WTC11 (cell line): ENCODE measurements around the gene CARHSP1. TPM values are rescaled to one million over a fixed set of nuclear protein-coding genes. Genes with fewer than 3 reads are reported as not detected.
"Not testable (repeated sequence)": the region's sequence is repeated elsewhere in the genome, so short reads cannot be mapped to it uniquely, and the experiment has no call there.

Experiments
- ATAC-seq: fragments of 200-7000 bp; cut with Tn5 transposase; 2 replicates; pipeline ENCODE4 v1.10.0; 2021; ENCODE audit warnings: mild to moderate bottlenecking, moderate library complexity
- CTCF ChIA-PET: fragments of 300-600 bp; sonication (Branson Sonifier 250); formaldehyde crosslinking; loops from one replicate; lab custom pipeline; 2021; ENCODE audit warnings: antibody characterized with exemption; lab: Charles Lee
- POLR2A ChIA-PET: fragments of 350-600 bp; sonication (Branson Sonifier 250); formaldehyde crosslinking; loops from one replicate; lab custom pipeline; 2021; ENCODE audit warnings: antibody characterized with exemption; lab: Charles Lee
- DNase-seq: peaks from one replicate; pipeline ENCODE4 v3.0.0; 2021; ENCODE audit warnings: low spot score
- H3K27ac Mint-ChIP-seq: 2 replicates; pipeline ENCODE4 v1.8.0; 2021; ENCODE audit warnings: mixed read lengths
- H3K27me3 Mint-ChIP-seq: 2 replicates; pipeline ENCODE4 v1.8.0; 2021; ENCODE audit warnings: low read depth, mild to moderate bottlenecking, moderate library complexity, mixed read lengths
- H3K36me3 Mint-ChIP-seq: 2 replicates; pipeline ENCODE4 v1.8.0; 2021; ENCODE audit warnings: mixed read lengths
- H3K4me1 Mint-ChIP-seq: 2 replicates; pipeline ENCODE4 v1.8.0; 2022; ENCODE audit warnings: mixed read lengths
- H3K4me3 Mint-ChIP-seq: 2 replicates; pipeline ENCODE4 v1.8.0; 2021; ENCODE audit warnings: mild to moderate bottlenecking, moderate library complexity, mixed read lengths
- H3K9me3 Mint-ChIP-seq: 2 replicates; pipeline ENCODE4 v1.8.0; 2021; ENCODE audit warnings: mixed read lengths
- CREB1 ChIP-seq: sonication (generic); formaldehyde crosslinking; IDR thresholded peaks from 2 replicates; pipeline ENCODE4 v1.8.0; 2023; ENCODE audit warnings: mild to moderate bottlenecking, missing genetic modification reagents
- E2F4 ChIP-seq: sonication (generic); formaldehyde crosslinking; IDR thresholded peaks from 2 replicates; pipeline ENCODE4 v1.8.1; 2022; ENCODE audit warnings: low read depth, mild to moderate bottlenecking, moderate library complexity, missing genetic modification reagents, borderline replicate concordance
- ELF4 ChIP-seq: sonication (generic); formaldehyde crosslinking; IDR thresholded peaks from 2 replicates; pipeline ENCODE4 v1.8.1; 2022; ENCODE audit warnings: low read depth, mild to moderate bottlenecking, moderate library complexity, missing genetic modification reagents
- GABPB1 ChIP-seq: sonication (generic); formaldehyde crosslinking; IDR thresholded peaks from 2 replicates; pipeline ENCODE4 v1.8.1; 2023; ENCODE audit warnings: mild to moderate bottlenecking, missing genetic modification reagents
- HMGA2 ChIP-seq: fragments of 250-450 bp; sonication (Bioruptor Pico); IDR thresholded peaks from 2 replicates; pipeline ENCODE4 v1.4.0; 2021; ENCODE audit warnings: mild to moderate bottlenecking, moderate library complexity
- IRF1 ChIP-seq: sonication (generic); formaldehyde crosslinking; IDR thresholded peaks from 2 replicates; pipeline ENCODE4 v1.8.0; 2023; ENCODE audit warnings: missing genetic modification reagents
- MAX ChIP-seq: sonication (generic); formaldehyde crosslinking; IDR thresholded peaks from 2 replicates; pipeline ENCODE4 v1.8.0; 2022; ENCODE audit warnings: mild to moderate bottlenecking, missing genetic modification reagents
- NFYB ChIP-seq: sonication (generic); formaldehyde crosslinking; conservative IDR thresholded peaks from 2 replicates; pipeline ENCODE4 v1.8.0; 2022; ENCODE audit warnings: low read depth, missing genetic modification reagents
- RELA ChIP-seq: sonication (generic); formaldehyde crosslinking; IDR thresholded peaks from 2 replicates; pipeline ENCODE4 v1.8.1; 2022; ENCODE audit warnings: missing genetic modification reagents, mild to moderate bottlenecking, borderline replicate concordance
- RORB ChIP-seq: fragments of 250-450 bp; sonication (Bioruptor Pico); IDR thresholded peaks from 2 replicates; pipeline ENCODE4 v1.9.0; 2021; ENCODE audit warnings: mild to moderate bottlenecking
- SOX15 ChIP-seq: fragments of 250-450 bp; sonication (Bioruptor Pico); IDR thresholded peaks from 2 replicates; pipeline ENCODE4 v1.9.0; 2021; ENCODE audit warnings: mild to moderate bottlenecking
- SP1 ChIP-seq: sonication (generic); formaldehyde crosslinking; conservative IDR thresholded peaks from 2 replicates; pipeline ENCODE4 v1.8.1; 2022; ENCODE audit warnings: missing genetic modification reagents
- ZNF532 ChIP-seq: fragments of 250-450 bp; sonication (Bioruptor Pico); IDR thresholded peaks from 2 replicates; pipeline ENCODE4 v1.9.0; 2021; ENCODE audit warnings: mild to moderate bottlenecking, borderline replicate concordance
- total RNA-seq: library from RNA; stranded (reverse); gene quantifications from 3 replicates; pipeline ENCODE4 v1.2.3, GENCODE V29; 2021
- TF ChIP-seq, protein P1 (sequence below): fragments of 250-450 bp; sonication (Bioruptor Pico); IDR thresholded peaks from 2 replicates; pipeline ENCODE4 v1.9.0; 2021; ENCODE audit warnings: moderate library complexity, mild to moderate bottlenecking, inconsistent platforms, borderline replicate concordance

CARHSP1 gene
- total RNA-seq, 1 experiment from 2014 or later, result 261 TPM

GRCh38 chr16:8806272-8806983, 62.4 kb downstream of the CARHSP1 start:
- no peak for DNase-seq
- H3K27ac Mint-ChIP-seq, result peak overlapping the region; percentile 76
- H3K27me3 Mint-ChIP-seq, result no peaks in the 10 kb centered on the region
- peaks cover 74% of the 10 kb centered on the region for H3K36me3 Mint-ChIP-seq
- H3K4me1 Mint-ChIP-seq, result peaks cover 7% of the 10 kb centered on the region; the same call in 1 of the 2 replicates
- H3K9me3 Mint-ChIP-seq, result no peaks in the 10 kb centered on the region
- no peak for ATAC-seq
- no peak overlapping the region for H3K4me3 Mint-ChIP-seq
- CTCF ChIA-PET, result interaction anchor here (1.1 kb wide), 1 partner anchor 11 kb away, joined by 3 read pairs; no protein-coding TSS in a partner anchor
- TF ChIP-seq RELA (CRISPR knock-in tag), result no peak
- TF ChIP-seq GABPB1, result no peak
- TF ChIP-seq HMGA2 (CRISPR knock-in tag), result no peak
- POLR2A ChIA-PET, result interaction anchor here (0.6 to 1.1 kb wide), 2 partner anchors 72 to 180 kb away, joined by 3 read pairs; no protein-coding TSS in a partner anchor

DNA sequence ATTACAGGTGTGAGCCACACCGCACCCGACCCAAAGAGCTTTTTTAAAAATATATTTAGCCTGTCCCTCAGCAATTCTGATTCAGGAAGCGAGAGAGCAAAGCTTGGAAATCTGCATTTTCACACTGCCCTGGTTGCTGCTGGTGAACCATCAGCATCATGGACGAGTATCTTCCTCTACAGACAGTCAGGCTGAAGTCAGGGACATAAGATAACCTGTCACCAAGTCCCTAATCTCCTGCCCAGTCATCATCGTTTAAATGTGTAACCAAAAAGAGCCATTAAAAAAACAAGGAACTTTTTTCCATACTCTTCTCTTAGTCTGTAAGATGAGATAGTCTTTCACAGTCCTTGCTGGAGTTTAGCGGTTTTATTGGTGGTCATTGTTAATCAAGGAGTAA, 64.5 kb downstream of the CARHSP1 start:
- H3K27me3 Mint-ChIP-seq, result no peaks in the 10 kb centered on the region
- POLR2A ChIA-PET, result no interaction called here
- H3K4me3 Mint-ChIP-seq, result no peak overlapping the region
- DNase-seq (no peak), ATAC-seq (no peak)
- peak overlapping the region; percentile 64 for H3K27ac Mint-ChIP-seq
- no peaks in the 10 kb centered on the region for H3K9me3 Mint-ChIP-seq
- CTCF ChIA-PET, result no interaction called here
- peaks cover 60% of the 10 kb centered on the region for H3K36me3 Mint-ChIP-seq
- H3K4me1 Mint-ChIP-seq, result peaks cover 9% of the 10 kb centered on the region
- TF ChIP-seq CREB1, result no peak
- no peak for TF ChIP-seq HMGA2 (CRISPR knock-in tag)
- TF ChIP-seq E2F4 (CRISPR knock-in tag), result no peak
- TF ChIP-seq ZNF532, result no peak
- TF ChIP-seq, protein P1, sequence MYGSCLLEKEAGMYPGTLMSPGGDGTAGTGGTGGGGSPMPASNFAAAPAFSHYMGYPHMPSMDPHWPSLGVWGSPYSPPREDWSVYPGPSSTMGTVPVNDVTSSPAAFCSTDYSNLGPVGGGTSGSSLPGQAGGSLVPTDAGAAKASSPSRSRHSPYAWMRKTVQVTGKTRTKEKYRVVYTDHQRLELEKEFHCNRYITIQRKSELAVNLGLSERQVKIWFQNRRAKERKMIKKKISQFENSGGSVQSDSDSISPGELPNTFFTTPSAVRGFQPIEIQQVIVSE (CRISPR knock-in tag), result no peak
- no peak for TF ChIP-seq ELF4 (CRISPR knock-in tag)
- no peak for TF ChIP-seq RORB
- no peak for TF ChIP-seq IRF1 (CRISPR knock-in tag)
- TF ChIP-seq NFYB (CRISPR knock-in tag), result no peak
- no peak for TF ChIP-seq SOX15 (CRISPR knock-in tag)
- no peak for TF ChIP-seq SP1
- TF ChIP-seq MAX (CRISPR knock-in tag), result no peak

- H3K27ac Mint-ChIP-seq, POLR2A ChIA-PET, H3K4me3 Mint-ChIP-seq, ATAC-seq, H3K27me3 Mint-ChIP-seq, CTCF ChIA-PET, H3K9me3 Mint-ChIP-seq, DNase-seq: not testable (repeated sequence)
- Mint-ChIP-seq H3K36me3 (peaks cover 56% of the 10 kb centered on the region), H3K4me1 (peaks cover 14% of the 10 kb centered on the region)
These were observed 65.1 kb downstream of the CARHSP1 start for GRCh38 chr16:8803733-8804132.

Other genes with a start within 250 kb of the CARHSP1 start
- gene METTL22, start 247.3 kb downstream of the CARHSP1 start, total RNA-seq, result 48.1 to 82.0 TPM (median 52.9 TPM) in 3 replicates
- gene ABAT, start 194.4 kb downstream of the CARHSP1 start, total RNA-seq, result 4.4 to 6.6 TPM (median 5.4 TPM) in 3 replicates
- gene TMEM186, start 71.4 kb downstream of the CARHSP1 start, total RNA-seq, result 13.9 to 17.8 TPM (median 14.6 TPM) in 3 replicates
- gene PMM2, start 71.2 kb downstream of the CARHSP1 start, total RNA-seq, result 43.5 to 53.8 TPM (median 46.1 TPM) in 3 replicates
- not detected in 3 replicates for gene LITAFD, start 13.3 kb upstream of the CARHSP1 start, total RNA-seq
- gene USP7, start 94.9 kb upstream of the CARHSP1 start, total RNA-seq, result 153 to 211 TPM (median 161 TPM) in 3 replicates
- 54.3 to 59.1 TPM (median 56.4 TPM) in 3 replicates for gene HAPSTR1, start 222.6 kb upstream of the CARHSP1 start, total RNA-seq